ENCODE measurements around the gene ZC3H13.

Gene ZC3H13

GRCh38 chr13:45909673-45910072 is 142.9 kb downstream of the ZC3H13 start:
- no peak overlapping the region for H3K4me3 ChIP-seq (ENCODE audit: low read length in 2 of 2)
- H3K36me3 ChIP-seq (replicated peaks in 1 of 2; ENCODE audit: control insufficient read depth in 2 of 2, insufficient read depth in 2 of 2, low read length in 2 of 2): no peaks in the 10 kb centered on the region
- H3K14ac ChIP-seq (ENCODE audit: low read length): no peak overlapping the region
- no peak overlapping the region for H2BK12ac ChIP-seq (ENCODE audit: low read length)
- peaks cover 1 to 6% of the 10 kb centered on the region in 2 donors for H3K9me3 ChIP-seq (replicated peaks in 1 of 2; ENCODE audit: control insufficient read depth in 2 of 2, insufficient read depth in 1 of 2, low read depth in 1 of 2, low read length in 2 of 2)
- no peak overlapping the region for H2AFZ ChIP-seq (ENCODE audit: low read length)
- no peak overlapping the region for H3K4ac ChIP-seq (ENCODE audit: low read length)
- no peaks in the 10 kb centered on the region for H3K27me3 ChIP-seq (ENCODE audit: control insufficient read depth in 3 of 3, insufficient read depth in 3 of 3, low read depth in 1 of 3, low read length in 3 of 3)
- no peak overlapping the region for H2BK120ac ChIP-seq (ENCODE audit: low read depth, low read length)
- no peak overlapping the region for H2BK15ac ChIP-seq (ENCODE audit: low read length)
- H3K27ac ChIP-seq (replicated peaks; ENCODE audit: low read length): no peak overlapping the region
- H3K9ac ChIP-seq (ENCODE audit: low read depth, low read length, poor library complexity): no peak overlapping the region
- DNase-seq (ENCODE audit: low spot score): no peak
- H4K91ac ChIP-seq (ENCODE audit: low read depth, low read length, poor library complexity): no peak overlapping the region
- no peak overlapping the region for H3K18ac ChIP-seq (ENCODE audit: low read length)
- H2BK5ac ChIP-seq (ENCODE audit: low read length): no peak overlapping the region
- WGBS, 2 donors (ENCODE audit: extremely low coverage in 2 of 2, insufficient read length in 2 of 2, insufficient replicate concordance in 1 of 2): no CpG with 5 or more reads among the region's 7 CpGs
- H2AK5ac ChIP-seq (ENCODE audit: low read depth, low read length): no peak overlapping the region
- no peak overlapping the region for H4K8ac ChIP-seq (ENCODE audit: low read depth, low read length)
- H3K4me1 ChIP-seq (ENCODE audit: control insufficient read depth in 2 of 2, insufficient read depth in 1 of 2, low read depth in 1 of 2, low read length in 2 of 2): peaks cover 0 to 5% of the 10 kb centered on the region in 2 donors
- H3K4me2 ChIP-seq (ENCODE audit: insufficient read depth, low read length, poor library complexity, severe bottlenecking): no peak overlapping the region
- no peaks in the 10 kb centered on the region for H3K79me1 ChIP-seq (ENCODE audit: low read depth, low read length)
- no peak overlapping the region for H3K23ac ChIP-seq (ENCODE audit: low read depth, low read length, poor library complexity)

GRCh38 chr13:45909089-45909488 is 143.5 kb downstream of the ZC3H13 start:
- WGBS, 2 donors (ENCODE audit: extremely low coverage in 2 of 2, insufficient read length in 2 of 2, insufficient replicate concordance in 1 of 2): no CpG with 5 or more reads among the region's 3 CpGs
- Histone ChIP-seq H3K4me3 (ENCODE audit: low read length in 2 of 2) (no peak overlapping the region), H3K4me2 (ENCODE audit: insufficient read depth, low read length, poor library complexity, severe bottlenecking) (no peak overlapping the region), H3K36me3 (replicated peaks in 1 of 2; ENCODE audit: control insufficient read depth in 2 of 2, insufficient read depth in 2 of 2, low read length in 2 of 2) (no peaks in the 10 kb centered on the region), H2AFZ (ENCODE audit: low read length) (no peak overlapping the region), H3K27me3 (ENCODE audit: control insufficient read depth in 3 of 3, insufficient read depth in 3 of 3, low read depth in 1 of 3, low read length in 3 of 3) (no peaks in the 10 kb centered on the region), H4K8ac (ENCODE audit: low read depth, low read length) (no peak overlapping the region), H2BK5ac (ENCODE audit: low read length) (no peak overlapping the region), H2BK120ac (ENCODE audit: low read depth, low read length) (no peak overlapping the region), H3K4me1 (ENCODE audit: control insufficient read depth in 2 of 2, insufficient read depth in 1 of 2, low read depth in 1 of 2, low read length in 2 of 2) (peaks cover 3 to 5% of the 10 kb centered on the region in 2 donors), H3K79me1 (ENCODE audit: low read depth, low read length) (no peaks in the 10 kb centered on the region), H3K9me3 (replicated peaks in 1 of 2; ENCODE audit: control insufficient read depth in 2 of 2, insufficient read depth in 1 of 2, low read depth in 1 of 2, low read length in 2 of 2) (peaks cover 1 to 6% of the 10 kb centered on the region in 2 donors), H2AK5ac (ENCODE audit: low read depth, low read length) (no peak overlapping the region), H2BK12ac (ENCODE audit: low read length) (no peak overlapping the region), H3K23ac (ENCODE audit: low read depth, low read length, poor library complexity) (no peak overlapping the region), H3K27ac (replicated peaks; ENCODE audit: low read length) (no peak overlapping the region), H3K14ac (ENCODE audit: low read length) (no peak overlapping the region), H3K18ac (ENCODE audit: low read length) (peak overlapping the region; percentile 13), H3K4ac (ENCODE audit: low read length) (no peak overlapping the region), H3K9ac (ENCODE audit: low read depth, low read length, poor library complexity) (no peak overlapping the region), H4K91ac (ENCODE audit: low read depth, low read length, poor library complexity) (no peak overlapping the region), H2BK15ac (ENCODE audit: low read length) (no peak overlapping the region)
- no peak for DNase-seq (ENCODE audit: low spot score)

GRCh38 chr13:45907503-45907902 is 145.0 kb downstream of the ZC3H13 start:
- no peaks in the 10 kb centered on the region for H3K79me1 ChIP-seq (ENCODE audit: low read depth, low read length)
- no peak overlapping the region for H3K14ac ChIP-seq (ENCODE audit: low read length)
- H3K23ac ChIP-seq (ENCODE audit: low read depth, low read length, poor library complexity): no peak overlapping the region
- no peak overlapping the region for H4K8ac ChIP-seq (ENCODE audit: low read depth, low read length)
- peaks cover 0 to 3% (median 0%) of the 10 kb centered on the region in 3 experiments for H3K27me3 ChIP-seq (ENCODE audit: control insufficient read depth in 3 of 3, insufficient read depth in 3 of 3, low read depth in 1 of 3, low read length in 3 of 3)
- no peak overlapping the region for H2BK12ac ChIP-seq (ENCODE audit: low read length)
- no peak overlapping the region for H3K4me2 ChIP-seq (ENCODE audit: insufficient read depth, low read length, poor library complexity, severe bottlenecking)
- H2AFZ ChIP-seq (ENCODE audit: low read length): no peak overlapping the region
- H3K4ac ChIP-seq (ENCODE audit: low read length): no peak overlapping the region
- H2BK120ac ChIP-seq (ENCODE audit: low read depth, low read length): no peak overlapping the region
- WGBS, 2 donors (ENCODE audit: extremely low coverage in 2 of 2, insufficient read length in 2 of 2, insufficient replicate concordance in 1 of 2): no CpG with 5 or more reads among the region's 11 CpGs
- H3K4me3 ChIP-seq (ENCODE audit: low read length in 2 of 2): no peak overlapping the region
- H4K91ac ChIP-seq (ENCODE audit: low read depth, low read length, poor library complexity): no peak overlapping the region
- H3K18ac ChIP-seq (ENCODE audit: low read length): no peak overlapping the region
- no peak overlapping the region for H2BK15ac ChIP-seq (ENCODE audit: low read length)
- H2AK5ac ChIP-seq (ENCODE audit: low read depth, low read length): no peak overlapping the region
- peaks cover under 1 to 1% of the 10 kb centered on the region in 2 donors for H3K9me3 ChIP-seq (replicated peaks in 1 of 2; ENCODE audit: control insufficient read depth in 2 of 2, insufficient read depth in 1 of 2, low read depth in 1 of 2, low read length in 2 of 2)
- H3K4me1 ChIP-seq (ENCODE audit: control insufficient read depth in 2 of 2, insufficient read depth in 1 of 2, low read depth in 1 of 2, low read length in 2 of 2): peaks cover 3 to 5% of the 10 kb centered on the region in 2 donors
- no peak for DNase-seq (ENCODE audit: low spot score)
- H2BK5ac ChIP-seq (ENCODE audit: low read length): no peak overlapping the region
- no peaks in the 10 kb centered on the region for H3K36me3 ChIP-seq (replicated peaks in 1 of 2; ENCODE audit: control insufficient read depth in 2 of 2, insufficient read depth in 2 of 2, low read length in 2 of 2)
- no peak overlapping the region for H3K9ac ChIP-seq (ENCODE audit: low read depth, low read length, poor library complexity)
- H3K27ac ChIP-seq (replicated peaks; ENCODE audit: low read length): no peak overlapping the region
